ENCODE data around the gene ACER3.
"Not testable (repeated sequence)": the region's sequence is repeated elsewhere in the genome, so short reads cannot be mapped to it uniquely, and the experiment has no call there.

Gene ACER3

GRCh38 chr11:76824083-76824939 is 36.4 kb upstream of the ACER3 start:
- TF ChIP-seq, protein P1, sequence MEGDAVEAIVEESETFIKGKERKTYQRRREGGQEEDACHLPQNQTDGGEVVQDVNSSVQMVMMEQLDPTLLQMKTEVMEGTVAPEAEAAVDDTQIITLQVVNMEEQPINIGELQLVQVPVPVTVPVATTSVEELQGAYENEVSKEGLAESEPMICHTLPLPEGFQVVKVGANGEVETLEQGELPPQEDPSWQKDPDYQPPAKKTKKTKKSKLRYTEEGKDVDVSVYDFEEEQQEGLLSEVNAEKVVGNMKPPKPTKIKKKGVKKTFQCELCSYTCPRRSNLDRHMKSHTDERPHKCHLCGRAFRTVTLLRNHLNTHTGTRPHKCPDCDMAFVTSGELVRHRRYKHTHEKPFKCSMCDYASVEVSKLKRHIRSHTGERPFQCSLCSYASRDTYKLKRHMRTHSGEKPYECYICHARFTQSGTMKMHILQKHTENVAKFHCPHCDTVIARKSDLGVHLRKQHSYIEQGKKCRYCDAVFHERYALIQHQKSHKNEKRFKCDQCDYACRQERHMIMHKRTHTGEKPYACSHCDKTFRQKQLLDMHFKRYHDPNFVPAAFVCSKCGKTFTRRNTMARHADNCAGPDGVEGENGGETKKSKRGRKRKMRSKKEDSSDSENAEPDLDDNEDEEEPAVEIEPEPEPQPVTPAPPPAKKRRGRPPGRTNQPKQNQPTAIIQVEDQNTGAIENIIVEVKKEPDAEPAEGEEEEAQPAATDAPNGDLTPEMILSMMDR (conservative IDR thresholded peaks at IDR 0.05; ENCODE audit: low read depth, low read length) = no peak
- DNase-seq (ENCODE audit: low read depth) = no peak
- H3K4me3 ChIP-seq (ENCODE audit: low read depth, low read length) = no peak overlapping the region

DNA sequence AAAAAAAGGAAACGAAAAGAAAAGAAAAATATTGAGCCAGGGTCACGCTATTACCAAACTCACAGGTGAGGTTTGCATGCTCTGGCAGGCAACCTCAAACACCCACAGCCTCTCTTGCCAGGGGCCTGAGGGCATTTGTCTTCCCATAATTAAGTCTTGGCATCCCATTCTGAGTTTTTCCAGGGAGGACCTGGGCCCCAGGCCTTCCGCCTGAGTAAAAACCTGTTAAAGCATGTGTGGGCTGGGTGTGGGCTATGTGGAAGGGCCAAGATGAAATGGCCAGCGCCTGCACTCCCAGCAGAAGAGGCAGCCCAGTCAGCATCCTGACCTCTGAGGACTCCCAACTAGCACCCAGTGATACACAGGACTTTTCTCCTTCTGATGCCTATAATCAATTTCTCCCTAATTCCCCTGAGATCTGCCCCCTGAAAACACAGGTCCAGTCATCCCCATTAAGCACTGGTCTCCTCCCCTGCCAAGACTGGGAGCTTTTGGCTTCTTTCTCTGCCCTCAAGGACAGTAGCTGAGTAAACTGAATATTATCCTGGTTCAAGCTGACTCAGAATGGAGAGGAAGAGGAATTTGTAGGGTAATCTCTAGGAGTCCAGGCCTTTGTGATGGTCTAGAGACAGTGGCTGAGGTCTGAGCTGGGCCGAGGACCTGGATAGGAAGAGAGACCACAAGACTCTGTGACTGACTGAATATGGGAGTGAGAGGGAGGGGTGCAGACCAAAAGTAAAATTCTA is 35.6 kb upstream of the ACER3 start:
- DNase-seq (ENCODE audit: low read depth) = no peak
- TF ChIP-seq, protein P1 (conservative IDR thresholded peaks at IDR 0.05; ENCODE audit: low read depth, low read length) = no peak
- no peak overlapping the region for H3K4me3 ChIP-seq (ENCODE audit: low read depth, low read length)

- no peak for DNase-seq (ENCODE audit: low read depth)
- H3K4me3 ChIP-seq (ENCODE audit: low read depth, low read length) = no peak overlapping the region
- TF ChIP-seq, protein P1 (conservative IDR thresholded peaks at IDR 0.05; ENCODE audit: low read depth, low read length) = no peak
Measured at GRCh38 chr11:76825726-76826396, 34.9 kb upstream of the ACER3 start.

- not testable (repeated sequence) for DNase-seq (ENCODE audit: low read depth); H3K4me3 ChIP-seq (ENCODE audit: low read depth, low read length)
Measured at GRCh38 chr11:76826508-76826907, 34.2 kb upstream of the ACER3 start.

DNA sequence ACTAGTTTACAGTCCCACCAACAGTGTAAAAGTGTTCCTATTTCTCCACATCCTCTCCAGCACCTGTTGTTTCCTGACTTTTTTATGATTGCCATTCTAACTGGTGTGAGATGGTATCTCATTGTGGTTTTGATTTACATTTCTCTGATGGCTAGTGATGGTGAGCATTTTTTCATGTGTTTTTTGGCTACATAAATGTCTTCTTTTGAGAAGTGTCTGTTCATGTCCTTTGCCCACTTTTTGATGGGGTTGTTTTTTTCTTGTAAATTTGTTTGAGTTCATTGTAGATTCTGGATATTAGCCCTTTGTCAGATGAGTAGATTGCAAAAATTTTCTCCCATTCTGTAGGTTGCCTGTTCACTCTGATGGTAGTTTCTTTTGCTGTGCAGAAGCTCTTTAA is 33.7 kb upstream of the ACER3 start:
- H3K4me3 ChIP-seq (ENCODE audit: low read depth, low read length); DNase-seq (ENCODE audit: low read depth): not testable (repeated sequence)

DNA sequence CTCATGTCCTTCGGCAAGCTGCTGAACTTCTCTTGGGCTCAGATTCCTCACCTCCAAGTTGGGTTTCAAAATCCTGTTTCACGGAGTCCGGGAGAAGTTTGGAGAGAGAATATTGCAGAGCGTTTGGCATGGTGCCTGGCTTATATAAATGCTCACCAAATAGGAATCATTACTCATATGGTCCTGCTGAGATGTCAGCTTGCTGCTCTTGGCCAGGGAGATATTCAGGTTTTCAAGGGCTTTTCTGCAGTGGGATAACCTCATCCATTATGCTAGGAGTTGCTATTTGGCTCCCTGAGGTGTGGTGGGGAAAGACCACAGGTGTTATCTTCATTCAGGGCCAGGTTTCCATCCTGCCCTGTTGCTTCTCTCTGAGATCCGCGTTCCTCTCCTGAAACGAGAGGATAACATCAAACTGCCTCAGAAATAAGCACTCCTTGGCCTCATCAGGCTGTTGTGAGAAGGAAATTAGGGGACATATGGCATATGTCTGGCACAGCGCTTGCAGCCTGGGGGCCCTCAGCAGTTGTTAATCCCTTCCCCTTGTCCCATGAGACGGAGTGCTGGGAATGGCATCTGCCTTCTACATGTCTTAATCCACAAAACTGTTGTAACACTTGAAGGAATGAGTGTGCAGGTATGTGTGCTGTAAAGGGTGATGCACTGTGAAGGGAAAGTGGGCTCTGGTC is 29.9 kb upstream of the ACER3 start:
- peak; percentile 90 for DNase-seq (ENCODE audit: low read depth)
- TF ChIP-seq, protein P1 (conservative IDR thresholded peaks at IDR 0.05; ENCODE audit: low read depth, low read length) = no peak

GRCh38 chr11:76831686-76832310 is 28.9 kb upstream of the ACER3 start:
- no peak for DNase-seq (ENCODE audit: low read depth)
- TF ChIP-seq, protein P1 (conservative IDR thresholded peaks at IDR 0.05; ENCODE audit: low read depth, low read length) = no peak
- H3K4me3 ChIP-seq (ENCODE audit: low read depth, low read length) = no peak overlapping the region

More for the DNA sequence above, 29.9 kb upstream of the ACER3 start:
- no peak overlapping the region for H3K4me3 ChIP-seq (ENCODE audit: low read depth, low read length)
